HG03045 (cell line): ENCODE data around the gene MUC6.

Experiments
- ATAC-seq: cut with Tn5 transposase; IDR thresholded peaks from one replicate; pipeline ENCODE4 v1.9.1; 2021; ENCODE audit warnings: mild to moderate bottlenecking, moderate library complexity; ENCODE audit not compliant: unreplicated experiment

Gene MUC6, protein sequence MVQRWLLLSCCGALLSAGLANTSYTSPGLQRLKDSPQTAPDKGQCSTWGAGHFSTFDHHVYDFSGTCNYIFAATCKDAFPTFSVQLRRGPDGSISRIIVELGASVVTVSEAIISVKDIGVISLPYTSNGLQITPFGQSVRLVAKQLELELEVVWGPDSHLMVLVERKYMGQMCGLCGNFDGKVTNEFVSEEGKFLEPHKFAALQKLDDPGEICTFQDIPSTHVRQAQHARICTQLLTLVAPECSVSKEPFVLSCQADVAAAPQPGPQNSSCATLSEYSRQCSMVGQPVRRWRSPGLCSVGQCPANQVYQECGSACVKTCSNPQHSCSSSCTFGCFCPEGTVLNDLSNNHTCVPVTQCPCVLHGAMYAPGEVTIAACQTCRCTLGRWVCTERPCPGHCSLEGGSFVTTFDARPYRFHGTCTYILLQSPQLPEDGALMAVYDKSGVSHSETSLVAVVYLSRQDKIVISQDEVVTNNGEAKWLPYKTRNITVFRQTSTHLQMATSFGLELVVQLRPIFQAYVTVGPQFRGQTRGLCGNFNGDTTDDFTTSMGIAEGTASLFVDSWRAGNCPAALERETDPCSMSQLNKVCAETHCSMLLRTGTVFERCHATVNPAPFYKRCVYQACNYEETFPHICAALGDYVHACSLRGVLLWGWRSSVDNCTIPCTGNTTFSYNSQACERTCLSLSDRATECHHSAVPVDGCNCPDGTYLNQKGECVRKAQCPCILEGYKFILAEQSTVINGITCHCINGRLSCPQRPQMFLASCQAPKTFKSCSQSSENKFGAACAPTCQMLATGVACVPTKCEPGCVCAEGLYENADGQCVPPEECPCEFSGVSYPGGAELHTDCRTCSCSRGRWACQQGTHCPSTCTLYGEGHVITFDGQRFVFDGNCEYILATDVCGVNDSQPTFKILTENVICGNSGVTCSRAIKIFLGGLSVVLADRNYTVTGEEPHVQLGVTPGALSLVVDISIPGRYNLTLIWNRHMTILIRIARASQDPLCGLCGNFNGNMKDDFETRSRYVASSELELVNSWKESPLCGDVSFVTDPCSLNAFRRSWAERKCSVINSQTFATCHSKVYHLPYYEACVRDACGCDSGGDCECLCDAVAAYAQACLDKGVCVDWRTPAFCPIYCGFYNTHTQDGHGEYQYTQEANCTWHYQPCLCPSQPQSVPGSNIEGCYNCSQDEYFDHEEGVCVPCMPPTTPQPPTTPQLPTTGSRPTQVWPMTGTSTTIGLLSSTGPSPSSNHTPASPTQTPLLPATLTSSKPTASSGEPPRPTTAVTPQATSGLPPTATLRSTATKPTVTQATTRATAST (N-terminal part only)

GRCh38 chr11:1036303-1036923, at the start of gene MUC6:
TSS of gene MUC6 (minus strand) at chr11:1036718. CDS start at chr11:1036655, 63 bp downstream.
- no peak for ATAC-seq

- ATAC-seq = no peak
Measured at GRCh38 chr11:1085440-1086170, 49.1 kb upstream of the MUC6 start.

GRCh38 chr11:1084561-1085439, 48.3 kb upstream of the MUC6 start:
- no peak for ATAC-seq

GRCh38 chr11:1083621-1084551, 47.4 kb upstream of the MUC6 start:
- ATAC-seq = no peak

- ATAC-seq = no peak
Measured at GRCh38 chr11:1082728-1083620, 46.5 kb upstream of the MUC6 start.

- no peak for ATAC-seq
Measured at GRCh38 chr11:1082346-1082727, 45.8 kb upstream of the MUC6 start.

- ATAC-seq = no peak
Measured at GRCh38 chr11:1081601-1082311, 45.2 kb upstream of the MUC6 start.

GRCh38 chr11:1078191-1078601, 41.7 kb upstream of the MUC6 start:
- ATAC-seq = no peak

- ATAC-seq = no peak
Measured at GRCh38 chr11:1077417-1078119, 41.0 kb upstream of the MUC6 start.

DNA sequence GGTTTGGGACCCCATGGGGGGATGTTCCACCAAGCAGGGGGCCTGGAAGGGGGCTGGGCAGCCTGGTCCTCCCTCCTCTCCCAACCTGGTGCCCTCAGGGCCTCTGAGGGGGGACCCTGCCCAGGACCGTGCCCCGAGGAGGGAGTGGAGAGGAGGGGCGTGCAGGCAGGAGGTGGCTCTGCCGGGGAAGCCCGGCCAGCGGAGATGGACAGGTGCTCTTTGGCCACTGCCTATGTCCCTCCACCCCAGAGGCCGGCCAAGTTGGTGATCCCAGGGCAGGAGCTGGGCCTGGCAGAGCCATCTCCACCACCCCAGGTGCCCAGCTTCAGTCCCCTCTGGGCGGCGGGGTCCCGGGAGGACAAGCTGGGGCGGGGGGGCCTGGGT, 40.5 kb upstream of the MUC6 start:
- ATAC-seq = no peak

- no peak for ATAC-seq
Measured at GRCh38 chr11:1076061-1076665, 39.6 kb upstream of the MUC6 start.

DNA sequence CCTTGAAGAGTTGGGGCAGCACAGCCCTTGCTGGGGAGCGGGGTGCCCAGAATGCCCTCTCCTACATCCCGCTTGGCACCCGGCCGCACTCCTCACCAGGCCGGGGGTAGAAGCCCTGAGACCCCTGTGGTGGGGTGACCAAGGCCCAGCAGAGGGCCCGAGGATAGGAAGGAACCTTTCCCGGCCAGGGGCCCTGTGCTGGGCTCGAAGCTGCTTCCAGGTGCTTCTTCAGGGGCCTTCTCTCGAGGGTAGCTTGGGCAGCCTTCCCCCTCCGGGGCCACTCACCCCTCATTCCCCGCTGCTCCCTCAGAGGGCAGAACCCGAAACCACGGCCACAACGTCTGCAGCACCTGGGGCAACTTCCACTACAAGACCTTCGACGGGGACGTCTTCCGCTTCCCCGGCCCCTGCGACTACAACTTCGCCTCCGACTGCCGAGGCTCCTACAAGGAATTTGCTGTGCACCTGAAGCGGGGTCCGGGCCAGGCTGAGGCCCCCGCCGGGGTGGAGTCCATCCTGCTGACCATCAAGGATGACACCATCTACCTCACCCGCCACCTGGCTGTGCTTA, 38.9 kb upstream of the MUC6 start:
- ATAC-seq = no peak

DNA sequence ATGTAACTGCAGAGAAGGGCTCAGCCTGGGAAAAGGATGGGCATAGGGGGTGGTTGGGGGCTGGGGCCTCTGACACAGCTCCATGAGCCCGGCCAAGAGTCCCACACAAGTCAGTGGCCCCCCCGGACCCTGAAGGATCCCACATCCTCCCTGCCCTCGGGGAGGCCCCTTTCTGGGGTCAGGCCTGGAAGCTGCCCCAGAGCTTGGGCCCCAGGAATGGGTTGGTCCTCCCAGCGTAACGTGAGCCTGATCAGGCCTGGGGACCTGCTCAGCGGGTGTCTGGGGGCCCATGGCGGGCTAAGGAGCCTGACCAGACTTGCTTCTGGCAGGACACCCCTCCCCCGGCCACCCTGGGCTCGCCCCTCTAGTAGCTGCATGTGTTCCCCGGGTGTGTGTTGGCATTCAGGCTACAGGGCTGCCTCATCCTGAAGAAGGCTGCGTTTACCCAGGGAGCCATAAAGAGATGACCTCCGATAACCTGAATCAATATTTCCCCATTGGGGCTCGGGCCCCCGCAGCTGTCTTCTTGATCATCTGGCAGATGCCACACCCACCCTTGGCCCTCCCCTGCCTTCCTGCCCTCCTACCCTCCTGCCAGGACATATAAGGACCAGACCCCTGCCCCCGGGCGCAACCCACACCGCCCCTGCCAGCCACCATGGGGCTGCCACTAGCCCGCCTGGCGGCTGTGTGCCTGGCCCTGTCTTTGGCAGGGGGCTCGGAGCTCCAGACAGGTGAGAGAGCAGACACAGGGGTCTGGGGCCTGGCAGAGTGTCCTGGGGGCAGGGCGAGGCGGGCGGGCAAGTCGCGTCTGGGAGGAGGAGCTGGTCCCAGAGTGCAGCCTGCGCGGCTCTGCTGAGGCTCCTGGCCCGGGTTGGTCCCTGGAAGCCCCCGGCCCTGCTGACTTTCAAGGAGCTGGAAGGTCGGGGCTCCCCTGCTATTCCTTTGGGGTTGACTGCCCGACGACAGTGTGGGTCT, 38.0 kb upstream of the MUC6 start, which contains the start of gene MUC2:
Gene MUC2 (plus strand): TSS at position 631 of the 978 bp plus-strand sequence.
- ATAC-seq = no peak

GRCh38 chr11:1073851-1074243, 37.3 kb upstream of the MUC6 start:
- ATAC-seq = no peak
